ACC112 (cell line): Measurements from ENCODE around the gene MARK2.

Experiments
- H2AFZ ChIP-seq: fragments of 200-600 bp; sonication (generic); one replicate; pipeline ENCODE4 v1.6.0; 2017; ENCODE audit warnings: antibody characterized with exemption, low read length; ENCODE audit not compliant: unreplicated experiment
- H3K27ac ChIP-seq: fragments of 200-600 bp; sonication (generic); 2 replicates; pipeline ENCODE4 v1.5.1; 2014; ENCODE audit warnings: low read depth, mild to moderate bottlenecking, antibody characterized with exemption, low read length, moderate library complexity
- H3K27me3 ChIP-seq: fragments of 200-600 bp; sonication (generic); 2 replicates; pipeline ENCODE4 v1.6.1; 2014; ENCODE audit warnings: mild to moderate bottlenecking, antibody characterized with exemption, low read length, moderate library complexity, mixed read lengths; ENCODE audit not compliant: insufficient read depth
- H3K36me3 ChIP-seq: fragments of 200-600 bp; sonication (generic); 2 replicates; pipeline ENCODE4 v1.6.1; 2016; ENCODE audit warnings: mild to moderate bottlenecking, antibody characterized with exemption, low read length, moderate library complexity, mixed read lengths; ENCODE audit not compliant: insufficient read depth
- H3K4me1 ChIP-seq: fragments of 200-600 bp; sonication (generic); one replicate; pipeline ENCODE4 v1.6.1; 2016; ENCODE audit warnings: low read length, mixed read lengths; ENCODE audit not compliant: insufficient read depth, unreplicated experiment, control insufficient read depth
- H3K4me3 ChIP-seq: fragments of 200-600 bp; sonication (generic); 2 replicates; pipeline ENCODE4 v1.5.1; 2014; ENCODE audit warnings: mild to moderate bottlenecking, low read depth, low read length
- H3K79me2 ChIP-seq: fragments of 200-600 bp; sonication (generic); one replicate; pipeline ENCODE4 v1.6.0; 2016; ENCODE audit warnings: low read length; ENCODE audit not compliant: control insufficient read depth, unreplicated experiment, insufficient read depth

Gene MARK2

DNA sequence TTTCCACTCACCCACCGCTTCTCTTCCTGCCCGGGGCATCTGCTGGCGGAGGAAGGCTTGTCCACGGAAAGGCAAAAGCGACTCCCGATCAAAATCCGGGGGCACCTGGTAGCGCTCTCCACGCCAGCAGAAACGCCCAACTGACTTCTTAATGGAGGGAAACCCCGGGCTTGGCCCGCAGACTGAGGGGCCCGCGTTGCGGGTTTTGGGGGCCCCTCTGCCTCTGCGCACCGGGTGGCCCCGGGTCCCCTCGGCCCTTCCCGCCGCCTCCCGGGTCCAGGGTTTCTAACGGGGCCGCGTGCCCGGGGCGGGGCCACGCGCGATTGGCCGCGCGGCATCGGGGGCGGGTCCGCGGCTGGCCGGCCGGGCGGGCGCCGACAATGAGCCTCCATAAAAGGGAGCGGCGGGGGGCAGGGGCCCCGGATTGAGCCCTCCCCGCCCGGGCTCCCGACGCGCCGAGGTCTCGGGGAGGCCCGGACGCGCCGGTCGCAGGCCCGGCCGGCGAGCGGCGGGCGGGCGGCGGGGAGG is 25.8 kb upstream of the MARK2 start, which contains the start of gene SPINDOC:
SPINDOC (plus strand) TSS at position 422 of the 528 bp plus-strand sequence. CDS start 231 bp downstream, outside the sequence.
- Histone ChIP-seq H3K4me3 (peak within 1 kb of the TSS; percentile 99), H3K27me3 (no peaks in the 10 kb centered on the region), H3K79me2 (peaks cover 41% of the 10 kb centered on the region), H2AFZ (peak within 1 kb of the TSS; percentile 95), H3K36me3 (0 out of 2 replicates have a peak, but pooled peaks cover 4% of the 10 kb centered on the region), H3K27ac (peak within 1 kb of the TSS; percentile 27; the same call in 1 of the 2 replicates), H3K4me1 (peaks cover 14% of the 10 kb centered on the region)

DNA sequence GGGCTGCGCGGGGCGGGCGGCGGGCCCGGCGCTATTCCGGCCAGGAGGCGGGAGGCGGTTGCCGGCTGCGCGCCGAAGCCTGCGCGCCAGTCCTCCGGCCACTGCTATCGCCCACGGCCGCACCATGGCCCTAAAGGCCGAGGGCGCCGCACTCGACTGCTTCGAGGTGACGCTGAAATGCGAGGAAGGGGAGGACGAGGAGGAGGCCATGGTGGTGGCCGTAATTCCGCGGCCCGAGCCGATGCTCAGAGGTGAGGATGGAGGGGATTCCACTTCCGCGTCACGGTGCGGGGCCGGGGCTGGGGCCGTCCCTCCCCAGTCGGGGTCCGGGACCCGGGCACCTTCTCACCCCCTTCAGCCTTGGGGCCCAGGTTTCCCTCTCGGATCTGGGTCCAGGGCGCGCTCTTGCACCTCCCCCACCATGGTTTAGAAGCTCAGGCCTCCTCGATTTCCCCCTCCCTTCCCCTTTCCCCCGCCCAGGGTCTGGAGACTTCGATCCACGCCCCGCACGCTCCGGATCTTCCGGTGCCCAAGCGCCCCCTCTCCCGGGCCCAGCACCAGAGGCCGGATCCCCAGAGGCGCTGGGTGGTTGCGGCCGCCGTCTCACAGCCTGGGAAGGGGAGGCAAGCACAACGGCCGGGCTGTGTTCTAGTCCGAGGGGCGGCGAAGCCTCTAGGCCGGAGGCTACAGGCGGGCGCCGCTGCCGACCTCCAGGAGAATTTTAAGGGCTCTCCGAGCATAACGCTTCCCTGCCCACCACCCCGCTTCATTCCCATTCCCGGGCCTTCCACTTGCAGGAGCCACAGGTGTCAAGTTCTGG is 25.1 kb upstream of the MARK2 start:
- Histone ChIP-seq H3K79me2 (peaks cover 42% of the 10 kb centered on the region), H3K4me1 (peaks cover 14% of the 10 kb centered on the region), H3K36me3 (0 out of 2 replicates have a peak, but pooled peaks cover 4% of the 10 kb centered on the region), H3K4me3 (peak overlapping the region; percentile 99), H3K27me3 (no peaks in the 10 kb centered on the region), H3K27ac (0 out of 2 replicates have a peak overlapping the region, but pooled peaks have one; percentile 22), H2AFZ (peak overlapping the region; percentile 79)

DNA sequence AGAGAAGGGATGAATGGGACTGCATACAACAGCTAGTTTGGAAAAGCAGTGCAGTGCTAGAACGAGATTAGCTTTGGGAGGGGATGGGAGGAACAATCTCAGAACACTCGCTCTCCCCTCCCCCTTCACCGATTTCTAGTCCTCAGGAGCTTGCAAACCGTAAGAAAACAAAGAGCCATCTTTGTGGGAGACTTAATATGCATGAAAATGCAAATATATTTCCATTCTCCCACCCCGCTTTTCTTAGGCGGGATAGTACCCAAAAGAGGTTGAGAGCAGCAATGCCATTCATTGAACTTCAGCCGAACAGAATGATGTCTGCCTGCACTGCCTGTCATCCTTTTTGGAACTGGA is 24.6 kb upstream of the MARK2 start:
- peaks cover 14% of the 10 kb centered on the region for H3K4me1 ChIP-seq
- H2AFZ ChIP-seq, result no peak overlapping the region
- H3K27ac ChIP-seq, result no peak overlapping the region

GRCh38 chr11:63816166-63816565 is 22.7 kb upstream of the MARK2 start:
- peaks cover 11% of the 10 kb centered on the region; the same call in 1 of the 2 replicates for H3K36me3 ChIP-seq
- H3K27ac ChIP-seq, result no peak overlapping the region
- no peak overlapping the region for H3K4me3 ChIP-seq
- no peaks in the 10 kb centered on the region for H3K27me3 ChIP-seq
- H2AFZ ChIP-seq, result no peak overlapping the region
- H3K79me2 ChIP-seq, result peaks cover 42% of the 10 kb centered on the region
- H3K4me1 ChIP-seq, result peaks cover 14% of the 10 kb centered on the region

More for the DNA sequence above, 24.6 kb upstream of the MARK2 start:
- Histone ChIP-seq H3K79me2 (peaks cover 42% of the 10 kb centered on the region), H3K27me3 (no peaks in the 10 kb centered on the region), H3K4me3 (peak overlapping the region; percentile 99), H3K36me3 (0 out of 2 replicates have a peak, but pooled peaks cover 4% of the 10 kb centered on the region)

GRCh38 chr11:63816732-63817131 is 22.2 kb upstream of the MARK2 start:
- Histone ChIP-seq H3K36me3 (peaks cover 13% of the 10 kb centered on the region; the same call in 1 of the 2 replicates), H3K4me1 (peaks cover 14% of the 10 kb centered on the region), H3K4me3 (no peak overlapping the region), H3K27ac (no peak overlapping the region), H3K27me3 (no peaks in the 10 kb centered on the region), H2AFZ (no peak overlapping the region), H3K79me2 (peaks cover 42% of the 10 kb centered on the region)

DNA sequence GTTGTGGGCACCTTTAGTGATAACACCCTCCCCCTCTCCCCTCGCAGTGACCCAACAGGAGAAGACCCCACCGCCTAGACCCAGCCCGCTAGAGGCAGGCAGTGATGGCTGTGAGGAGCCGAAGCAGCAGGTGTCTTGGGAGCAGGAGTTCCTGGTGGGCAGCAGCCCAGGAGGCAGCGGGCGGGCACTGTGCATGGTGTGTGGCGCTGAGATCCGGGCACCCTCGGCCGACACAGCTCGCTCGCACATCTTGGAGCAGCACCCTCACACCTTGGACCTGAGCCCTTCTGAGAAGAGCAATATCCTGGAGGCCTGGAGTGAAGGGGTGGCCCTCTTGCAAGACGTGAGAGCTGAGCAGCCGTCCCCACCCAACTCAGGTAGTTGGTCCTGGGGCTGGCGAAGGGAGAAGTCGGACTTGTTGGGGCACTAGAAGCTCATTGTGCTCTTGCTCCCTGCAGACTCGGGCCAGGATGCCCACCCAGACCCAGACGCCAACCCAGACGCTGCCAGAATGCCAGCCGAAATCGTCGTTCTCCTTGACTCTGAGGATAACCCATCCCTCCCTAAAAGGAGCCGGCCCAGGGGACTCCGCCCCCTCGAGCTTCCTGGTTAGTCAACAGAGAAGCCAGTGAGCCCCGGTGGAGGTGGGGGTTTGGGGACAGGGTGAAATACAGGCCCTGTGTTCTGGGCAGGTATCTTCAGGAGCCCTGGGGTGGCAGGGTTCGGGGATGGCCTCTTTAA is 21.0 kb upstream of the MARK2 start:
- H3K36me3 ChIP-seq, result peaks cover 17% of the 10 kb centered on the region; the same call in 1 of the 2 replicates
- H3K4me1 ChIP-seq, result peaks cover 10% of the 10 kb centered on the region
- no peak overlapping the region for H3K4me3 ChIP-seq
- peaks cover 42% of the 10 kb centered on the region for H3K79me2 ChIP-seq
- H3K27me3 ChIP-seq, result no peaks in the 10 kb centered on the region
- no peak overlapping the region for H3K27ac ChIP-seq
- no peak overlapping the region for H2AFZ ChIP-seq

DNA sequence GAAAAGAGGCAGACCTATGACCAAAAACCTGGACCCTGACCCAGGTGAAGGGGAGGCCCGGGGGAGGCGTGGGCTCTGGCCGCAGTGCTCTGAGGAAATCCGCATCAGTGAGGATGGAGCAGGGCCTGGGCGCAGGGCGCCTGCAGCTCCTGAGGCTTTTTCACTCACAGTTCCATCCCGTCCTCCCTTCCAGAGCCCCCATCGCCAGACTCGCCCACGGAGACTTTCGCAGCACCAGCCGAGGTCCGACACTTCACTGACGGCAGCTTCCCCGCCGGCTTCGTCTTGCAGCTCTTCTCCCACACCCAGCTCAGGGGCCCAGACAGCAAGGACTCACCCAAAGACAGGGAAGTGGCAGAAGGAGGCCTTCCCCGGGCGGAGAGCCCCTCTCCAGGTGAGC is 20.3 kb upstream of the MARK2 start:
- Histone ChIP-seq H3K27ac (no peak overlapping the region), H3K4me3 (no peak overlapping the region), H3K36me3 (peaks cover 17% of the 10 kb centered on the region; the same call in 1 of the 2 replicates), H2AFZ (no peak overlapping the region), H3K4me1 (peaks cover 10% of the 10 kb centered on the region), H3K27me3 (no peaks in the 10 kb centered on the region), H3K79me2 (peaks cover 40% of the 10 kb centered on the region)

DNA sequence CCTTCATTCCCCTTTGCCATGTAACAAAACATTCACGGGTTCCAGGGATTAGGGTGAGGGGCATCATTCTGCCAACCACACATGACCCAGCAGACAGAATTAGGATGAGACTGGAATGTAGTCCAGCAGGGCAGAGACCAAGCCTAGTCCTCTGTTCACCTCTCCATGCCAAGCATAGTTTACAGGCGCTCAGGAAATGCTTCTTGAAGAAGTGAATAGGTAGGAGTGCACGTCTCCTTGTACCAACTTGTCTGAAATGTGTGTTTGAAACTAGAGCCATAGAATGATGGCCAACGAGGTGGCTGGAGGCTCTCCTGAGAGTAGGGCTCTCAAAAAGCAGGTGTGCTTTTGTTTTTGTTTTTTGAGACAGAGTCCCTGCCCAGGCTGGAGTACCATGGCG is 17.5 kb upstream of the MARK2 start:
- no peak overlapping the region for H3K27ac ChIP-seq

GRCh38 chr11:63826471-63827190 is 12.3 kb upstream of the MARK2 start:
- Histone ChIP-seq H3K4me1 (no peaks in the 10 kb centered on the region), H3K36me3 (0 out of 2 replicates have a peak, but pooled peaks cover 10% of the 10 kb centered on the region), H3K4me3 (no peak overlapping the region), H3K27ac (no peak overlapping the region), H2AFZ (no peak overlapping the region), H3K27me3 (no peaks in the 10 kb centered on the region), H3K79me2 (no peaks in the 10 kb centered on the region)

More for the DNA sequence above, 17.5 kb upstream of the MARK2 start:
- Histone ChIP-seq H3K79me2 (peaks cover 12% of the 10 kb centered on the region), H3K4me3 (no peak overlapping the region), H3K27me3 (no peaks in the 10 kb centered on the region), H3K4me1 (no peaks in the 10 kb centered on the region), H3K36me3 (peaks cover 24% of the 10 kb centered on the region; the same call in 1 of the 2 replicates), H2AFZ (no peak overlapping the region)
